HG03354 (cell line): ENCODE results near the gene AFDN.

Experiments
- ATAC-seq: cut with Tn5 transposase; IDR thresholded peaks from one replicate; pipeline ENCODE4 v1.9.1; 2021; ENCODE audit warnings: mild to moderate bottlenecking; ENCODE audit not compliant: unreplicated experiment, poor library complexity, severe bottlenecking

Gene AFDN

DNA sequence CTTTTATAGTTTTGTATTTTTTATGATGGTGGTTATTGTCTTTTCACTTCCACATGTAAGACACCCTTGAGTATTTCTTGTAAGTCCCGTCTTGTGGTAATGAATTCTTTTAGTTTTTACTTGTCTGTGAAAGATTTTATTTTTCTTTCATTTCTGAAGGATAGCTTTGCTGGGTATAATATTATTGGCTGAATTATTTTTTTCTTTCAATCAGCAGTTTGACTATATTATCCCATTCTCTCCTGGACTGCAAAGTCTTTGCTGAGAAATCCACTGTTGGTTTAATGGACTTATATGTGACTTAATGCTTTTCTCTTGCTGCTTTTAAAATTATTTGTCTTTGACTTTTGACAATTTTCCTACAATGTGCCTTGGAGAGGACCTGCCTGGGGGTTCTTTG is 184.6 kb downstream of the AFDN start:
- ATAC-seq: no peak

DNA sequence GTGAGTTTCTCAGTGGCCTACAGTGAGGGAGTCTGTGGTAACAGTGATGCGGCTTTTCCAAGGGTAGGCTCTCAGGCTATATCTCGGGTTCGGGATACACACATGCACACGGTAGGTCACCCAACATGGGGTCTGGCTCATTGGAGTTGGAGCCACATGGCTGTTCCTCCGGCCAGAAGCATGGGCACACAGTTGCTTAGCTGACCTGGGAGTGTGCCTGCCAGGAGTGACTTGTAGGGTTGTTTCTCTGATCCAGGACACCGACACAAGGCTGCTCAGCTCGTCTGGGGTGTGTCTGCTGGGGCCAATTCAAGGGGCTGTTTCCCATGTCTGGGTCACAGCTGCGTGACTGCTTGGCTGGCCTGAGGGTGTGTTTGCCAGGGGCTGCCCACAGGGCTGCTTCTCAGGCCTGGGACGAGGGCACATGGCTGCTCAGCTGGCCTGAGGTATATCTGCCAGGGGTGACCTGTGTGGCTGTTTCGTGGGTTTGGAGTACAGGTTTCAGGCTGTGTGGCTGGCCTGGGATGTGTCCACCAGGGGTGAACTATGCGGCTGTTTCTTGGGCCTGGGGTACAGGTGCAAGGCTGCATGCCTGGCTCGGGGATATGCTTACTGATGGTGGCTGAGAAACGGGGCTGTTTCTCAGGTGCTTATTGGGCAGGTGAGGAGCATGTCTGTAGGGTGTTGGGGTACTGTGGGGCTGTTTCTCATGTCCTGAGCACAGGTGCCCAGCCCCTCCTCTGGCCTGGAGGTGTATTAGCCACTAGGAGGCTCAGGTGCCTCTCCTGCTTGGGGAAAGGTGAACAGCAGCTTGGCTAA is 185.9 kb downstream of the AFDN start:
- no peak for ATAC-seq

DNA sequence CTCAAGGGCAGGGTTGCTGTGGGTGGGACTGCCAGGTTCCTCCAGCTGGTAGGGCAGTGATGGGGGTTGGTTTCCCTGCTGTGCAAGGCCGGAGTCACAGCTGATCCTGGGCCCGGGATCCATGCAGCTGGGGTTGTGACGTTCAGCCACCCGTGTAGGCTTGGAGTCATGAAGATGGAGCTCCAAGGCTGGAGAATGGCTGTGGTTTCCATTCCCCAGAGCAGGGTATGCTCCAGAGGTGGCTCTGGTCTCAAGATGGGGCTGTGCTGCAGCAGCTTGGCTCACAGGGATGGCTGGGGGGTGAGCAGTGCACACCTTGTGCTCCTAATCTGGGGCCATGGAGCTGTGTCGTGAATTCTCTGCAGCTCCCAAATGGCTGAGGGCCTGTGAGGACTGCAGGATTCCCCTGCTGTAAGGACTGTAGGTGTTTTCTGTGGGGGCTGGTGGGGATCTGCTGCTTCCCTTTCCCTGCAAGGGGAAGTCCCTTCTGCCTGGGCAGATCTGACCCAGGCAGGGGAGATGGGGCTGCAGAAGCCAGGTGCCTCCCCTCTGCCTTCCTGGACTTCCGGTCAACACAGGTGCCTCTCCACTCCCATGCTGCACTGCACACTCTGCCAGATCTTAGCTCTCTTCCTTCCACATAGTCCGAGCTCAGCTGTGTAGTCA is 186.7 kb downstream of the AFDN start:
- ATAC-seq: no peak

DNA sequence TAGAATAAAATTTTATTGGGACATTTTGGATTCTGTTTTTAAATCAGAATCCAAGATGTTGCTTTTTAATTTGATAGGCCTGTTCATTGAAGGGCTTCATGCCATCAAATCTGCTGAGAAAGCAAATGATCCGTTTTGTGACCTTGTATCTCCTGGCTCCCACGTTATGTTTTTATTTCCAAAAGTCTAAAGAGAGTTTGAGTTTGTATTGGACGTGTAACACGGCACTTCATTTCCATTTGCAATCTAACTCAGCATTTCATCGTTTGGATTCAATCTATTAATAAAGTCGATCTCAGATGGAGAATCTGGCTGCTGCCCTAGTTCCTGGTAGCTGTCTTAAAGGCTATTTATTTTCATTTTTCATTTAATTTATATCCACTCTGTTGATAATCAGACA is 187.7 kb downstream of the AFDN start:
- ATAC-seq: no peak

DNA sequence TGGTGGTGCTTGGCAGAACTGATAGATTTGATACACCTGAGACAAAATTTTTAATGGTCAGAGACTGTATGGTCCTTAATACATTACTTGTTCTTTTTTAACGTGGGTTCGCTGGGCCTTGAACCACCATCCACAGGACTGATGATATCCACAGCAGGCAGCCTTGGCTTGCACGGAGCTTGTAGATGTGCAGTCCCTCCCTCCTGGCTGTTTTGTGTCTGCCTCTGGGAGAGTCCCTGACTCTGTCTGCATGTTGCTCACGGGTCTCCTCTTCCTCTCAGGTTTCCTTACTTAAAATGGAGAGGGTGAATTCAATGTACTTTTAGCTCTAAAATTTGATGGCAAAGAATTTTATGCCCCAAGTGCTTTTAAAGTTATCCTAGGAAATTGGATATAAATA is 188.3 kb downstream of the AFDN start:
- no peak for ATAC-seq

DNA sequence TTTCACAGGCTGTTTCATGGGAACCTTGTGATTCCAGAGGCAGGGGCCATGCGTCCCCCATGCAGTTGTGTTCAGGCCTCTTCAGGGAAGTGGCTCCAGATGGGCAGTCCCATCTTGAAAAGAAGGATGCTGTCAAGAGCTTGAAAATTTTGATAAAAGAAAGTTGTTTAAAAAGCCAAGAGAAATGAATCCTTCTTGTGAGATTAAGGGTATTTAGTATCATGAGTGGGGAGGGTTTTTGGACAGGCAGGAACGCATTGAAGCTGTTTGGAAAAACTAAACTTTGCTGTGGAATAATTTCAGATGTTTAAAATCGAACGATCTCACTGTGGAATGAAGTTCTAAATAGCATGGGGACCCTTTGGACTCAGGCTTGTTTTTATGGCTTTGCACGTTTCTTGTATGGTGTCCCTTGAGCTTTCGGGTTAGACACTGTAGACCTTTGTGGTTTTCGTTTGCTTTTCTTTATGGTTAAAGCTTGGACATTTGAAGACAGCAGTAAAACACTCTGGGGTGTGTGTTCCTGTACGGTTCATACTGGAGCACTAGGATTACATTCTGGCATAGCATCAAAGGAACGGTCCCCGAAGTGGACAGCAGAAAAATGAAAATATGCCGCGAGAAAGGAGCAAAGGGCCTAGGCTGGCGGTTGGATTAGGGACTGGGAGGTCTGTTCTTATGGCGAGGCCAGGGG is 188.9 kb downstream of the AFDN start:
- ATAC-seq: no peak

DNA sequence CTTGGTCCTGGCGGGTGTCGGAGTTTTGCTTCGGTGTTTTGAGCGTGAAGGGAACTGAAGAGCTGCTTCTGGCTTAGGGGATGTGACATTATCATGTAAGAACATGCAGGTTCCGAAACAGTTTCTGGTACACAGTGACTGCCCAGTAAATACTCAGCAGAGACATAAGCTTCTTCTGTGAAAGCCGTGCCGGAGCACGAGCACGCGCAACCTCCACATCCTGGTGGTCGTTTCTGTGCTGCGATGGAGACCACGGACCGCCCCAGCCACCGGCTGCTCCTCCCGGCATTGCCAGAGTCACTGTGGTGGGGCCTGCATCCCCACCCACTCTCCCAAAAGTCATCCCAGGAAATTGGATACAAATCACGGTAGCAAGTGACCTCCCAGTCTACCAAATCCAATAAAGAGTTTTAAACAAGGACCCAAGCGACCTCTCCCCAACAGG is 189.5 kb downstream of the AFDN start:
- ATAC-seq: no peak

DNA sequence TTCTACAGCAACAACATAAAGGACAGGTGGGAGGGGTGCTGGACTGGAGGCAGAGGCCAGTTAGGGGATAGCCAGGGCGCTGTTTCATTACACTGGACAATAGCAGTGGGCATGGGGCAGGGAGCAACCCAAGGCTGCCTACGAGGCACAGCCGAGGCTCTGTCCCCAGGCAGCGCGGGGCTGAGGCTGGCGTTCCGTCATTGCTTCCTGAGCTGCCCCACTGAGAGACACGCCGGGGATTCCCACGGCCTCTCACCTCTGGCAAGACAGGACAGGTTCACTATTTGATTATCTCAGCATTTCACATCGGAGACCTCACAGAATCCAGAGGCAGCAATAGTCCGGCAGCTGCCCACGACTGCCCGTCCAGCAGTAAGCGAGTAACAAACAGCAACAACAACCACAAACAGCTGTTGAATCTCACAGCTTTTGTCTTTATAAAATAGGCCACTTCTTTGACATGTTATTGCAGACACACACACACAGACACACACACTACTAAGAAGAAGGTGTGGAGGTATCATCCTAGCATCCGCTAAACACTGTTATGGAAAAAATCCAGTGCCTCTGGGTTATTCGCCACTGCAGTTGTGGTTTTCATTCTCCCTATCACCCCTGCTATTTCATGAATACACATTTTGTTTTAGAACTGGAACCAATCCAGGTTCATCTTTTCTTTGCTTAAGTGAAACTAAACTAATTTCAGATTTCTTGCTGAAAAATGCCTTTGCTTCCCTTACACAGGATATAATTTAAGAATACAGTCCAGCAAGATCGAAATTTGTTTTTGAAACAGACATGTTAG is 190.2 kb downstream of the AFDN start:
- ATAC-seq: no peak

DNA sequence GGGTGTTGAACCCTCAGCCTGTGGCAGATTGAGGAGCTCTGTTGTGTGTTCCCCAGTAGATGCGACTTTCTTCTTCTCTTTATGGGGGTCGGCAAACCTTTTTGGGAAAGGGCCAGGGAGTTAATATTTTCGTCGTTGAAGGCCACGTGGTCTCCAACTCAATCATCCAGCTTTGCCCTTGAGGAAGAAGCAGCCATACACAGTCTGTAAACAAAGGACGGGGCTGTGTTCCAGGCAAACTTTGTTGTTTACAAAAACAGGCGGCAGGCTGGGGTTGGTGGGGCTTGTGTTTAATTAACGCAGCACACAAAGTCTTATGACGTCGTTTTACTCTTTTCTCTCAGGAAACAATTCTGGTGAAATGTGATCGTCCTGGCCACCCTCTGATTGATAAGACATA is 190.9 kb downstream of the AFDN start:
- ATAC-seq: no peak

DNA sequence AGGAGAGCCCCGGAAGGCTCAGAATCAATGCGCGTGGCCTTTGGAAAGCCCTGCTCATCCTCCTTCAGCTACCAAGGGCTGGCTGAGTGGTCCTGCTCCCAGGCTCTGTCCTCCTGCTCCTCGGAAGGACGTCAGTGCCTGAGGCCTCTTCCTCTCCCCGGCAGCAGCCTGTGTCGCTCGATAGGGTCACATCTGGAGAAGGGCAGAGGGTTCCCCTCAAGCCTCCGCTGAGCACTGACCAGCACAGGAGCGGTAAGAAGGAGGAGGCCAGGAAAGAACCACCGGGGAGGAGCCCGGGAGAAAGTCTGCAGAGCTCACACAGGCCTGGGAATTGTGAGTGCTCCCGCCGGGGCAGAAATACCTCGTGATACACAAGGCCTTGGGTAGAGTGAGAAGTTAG is 192.0 kb downstream of the AFDN start:
- no peak for ATAC-seq

DNA sequence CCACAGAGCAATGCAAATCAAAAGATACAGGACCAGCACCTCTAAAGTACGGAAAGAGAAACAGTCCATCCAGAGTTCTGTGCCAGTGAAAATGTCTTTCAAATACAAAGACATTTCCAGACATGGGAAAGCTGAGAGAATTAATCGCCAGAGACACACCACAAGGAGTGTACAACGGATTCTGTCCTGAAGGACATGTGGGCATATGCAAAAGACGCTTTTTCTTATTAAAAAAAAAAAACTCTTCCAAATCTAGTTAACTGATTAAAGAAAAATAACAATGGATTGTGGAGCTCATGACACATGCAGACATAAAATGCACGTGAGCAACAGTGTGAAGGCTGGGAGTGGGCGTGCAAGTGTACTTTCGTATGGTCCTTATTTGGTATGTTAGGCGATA is 193.5 kb downstream of the AFDN start:
- ATAC-seq: no peak

DNA sequence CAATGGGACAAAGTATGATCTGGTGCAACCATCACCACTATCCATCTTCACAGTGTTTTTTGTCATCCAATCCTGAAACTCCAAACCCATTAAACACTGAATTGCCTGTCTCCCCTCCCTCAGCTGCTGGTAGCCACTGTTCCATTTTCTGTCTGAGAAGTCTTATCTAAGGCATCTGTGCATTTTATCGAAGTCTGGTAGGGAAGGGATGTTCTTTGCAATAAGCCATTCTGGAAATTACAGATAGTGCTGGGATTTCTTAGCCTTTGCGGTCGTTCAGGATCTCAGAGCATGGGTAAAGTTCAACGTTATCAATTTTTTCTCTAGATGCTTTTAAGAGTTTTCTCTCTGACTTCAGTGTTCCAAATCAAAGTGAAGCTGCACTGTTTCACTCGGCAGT is 194.9 kb downstream of the AFDN start:
- no peak for ATAC-seq
